Mesodermal cell (in vitro differentiated cells): Measurements from ENCODE around the gene TSSC4.
A peak's percentile ranks its signal among the peaks of the same experiment; 100 is the strongest.

Experiments
- H3K27ac ChIP-seq: 2 replicates; pipeline ENCODE4 v1.7.0; 2013; ENCODE audit warnings: mild to moderate bottlenecking, low read depth, low read length, moderate library complexity; ENCODE audit not compliant: severe bottlenecking
- H3K36me3 ChIP-seq: 2 replicates; pipeline ENCODE4 v1.7.1; 2013; ENCODE audit warnings: mild to moderate bottlenecking, low read length, moderate library complexity; ENCODE audit not compliant: control insufficient read depth, insufficient read depth
- H3K4me1 ChIP-seq: one replicate; pipeline ENCODE4 v1.7.1; 2013; ENCODE audit warnings: mild to moderate bottlenecking, low read length; ENCODE audit not compliant: insufficient read depth, control insufficient read depth, poor library complexity, severe bottlenecking
- H3K4me3 ChIP-seq: 2 replicates; pipeline ENCODE4 v1.7.0; 2013; ENCODE audit warnings: low read length, control low read depth, mild to moderate bottlenecking; ENCODE audit not compliant: insufficient read depth, poor library complexity, severe bottlenecking; ENCODE audit errors: extremely low read depth
- H3K9me3 ChIP-seq: 2 replicates; pipeline ENCODE4 v1.7.1; 2013; ENCODE audit warnings: mild to moderate bottlenecking, low read length, moderate library complexity; ENCODE audit not compliant: control insufficient read depth
- WGBS, 2 experiments: methylation state at CpG; one replicate each; pipeline ENCODE4 v1.1.5; 2013; ENCODE audit warnings: missing lambda C conversion rate in 2 of 2; ENCODE audit not compliant: insufficient coverage in 2 of 2; 5-methylcytosine and 5-hydroxymethylcytosine counted together

TSSC4 gene

DNA sequence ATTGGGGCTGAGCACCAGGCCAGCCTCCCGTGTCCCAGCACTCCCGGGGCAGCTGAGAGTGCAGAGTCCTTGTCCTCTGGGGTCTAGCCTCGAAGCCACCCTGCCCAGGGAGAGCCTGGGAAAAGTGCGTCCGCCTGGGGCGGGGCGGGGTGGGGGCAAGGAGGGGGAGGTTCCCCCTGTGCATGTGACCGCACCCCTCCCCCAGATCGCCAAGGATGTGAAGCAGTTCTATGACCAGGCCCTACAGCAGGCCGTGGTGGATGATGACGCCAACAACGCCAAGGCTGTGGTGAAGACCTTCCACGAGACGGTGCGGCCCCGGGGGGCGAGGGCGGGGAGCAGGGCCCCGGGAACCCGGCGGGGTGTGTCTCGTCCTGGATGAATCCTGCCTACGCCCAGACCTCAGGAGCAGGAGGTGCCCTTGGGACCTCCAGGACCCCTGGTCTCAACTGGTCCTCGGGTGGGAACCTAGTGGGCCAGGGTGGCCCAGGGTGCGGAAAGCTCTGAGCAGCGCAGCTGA, 5.3 kb upstream of the TSSC4 start:
- Histone ChIP-seq H3K27ac (no peak overlapping the region), H3K9me3 (no peaks in the 10 kb centered on the region), H3K4me3 (no peak overlapping the region), H3K36me3 (peaks cover 63% of the 10 kb centered on the region), H3K4me1 (peaks cover 13% of the 10 kb centered on the region)
- WGBS, 2 experiments, result 97 to 99% methylated on average over 21 to 25 of the region's 26 CpGs

DNA sequence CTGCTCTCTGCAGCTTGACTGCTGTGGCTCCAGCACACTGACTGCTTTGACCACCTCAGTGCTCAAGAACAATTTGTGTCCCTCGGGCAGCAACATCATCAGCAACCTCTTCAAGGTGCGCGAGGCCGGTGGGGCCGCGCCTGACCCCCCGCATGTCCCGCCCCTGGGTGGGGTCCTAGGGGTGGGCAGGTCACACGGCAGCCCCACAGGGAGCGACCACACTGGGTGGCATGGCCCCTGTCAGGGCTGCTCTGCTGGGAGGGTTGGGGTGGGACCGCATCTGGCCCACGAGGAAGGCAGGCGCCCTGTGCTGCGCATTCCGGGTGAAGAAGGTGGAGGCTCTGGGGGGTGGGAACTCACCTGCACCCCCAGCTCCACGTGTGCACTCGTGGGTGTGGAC, 4.7 kb upstream of the TSSC4 start:
- Histone ChIP-seq H3K4me1 (peaks cover 9% of the 10 kb centered on the region), H3K4me3 (no peak overlapping the region), H3K27ac (no peak overlapping the region), H3K9me3 (no peaks in the 10 kb centered on the region), H3K36me3 (peaks cover 63% of the 10 kb centered on the region)
- 96 to 98% methylated on average over 6 to 9 of the region's 17 CpGs for WGBS, 2 experiments

DNA sequence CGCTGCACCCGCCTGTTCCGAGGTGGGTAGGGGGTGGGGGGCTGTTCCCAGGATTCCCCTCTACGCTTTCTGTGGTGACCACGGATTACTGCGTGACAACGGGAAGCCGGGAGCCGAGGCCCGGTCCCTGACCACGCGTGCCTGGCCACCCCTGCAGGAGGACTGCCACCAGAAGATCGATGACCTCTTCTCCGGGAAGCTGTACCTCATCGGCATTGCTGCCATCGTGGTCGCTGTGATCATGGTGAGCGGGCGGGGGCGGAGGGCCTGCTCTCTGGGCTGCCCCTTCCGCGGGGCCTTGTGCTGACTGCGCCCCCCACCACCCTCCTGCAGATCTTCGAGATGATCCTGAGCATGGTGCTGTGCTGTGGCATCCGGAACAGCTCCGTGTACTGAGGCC, 4.1 kb upstream of the TSSC4 start:
- Histone ChIP-seq H3K9me3 (no peaks in the 10 kb centered on the region), H3K27ac (no peak overlapping the region), H3K36me3 (peaks cover 63% of the 10 kb centered on the region), H3K4me3 (no peak overlapping the region), H3K4me1 (peaks cover 10% of the 10 kb centered on the region)
- 96 to 97% methylated on average over 22 to 26 of the region's 26 CpGs for WGBS, 2 experiments

DNA sequence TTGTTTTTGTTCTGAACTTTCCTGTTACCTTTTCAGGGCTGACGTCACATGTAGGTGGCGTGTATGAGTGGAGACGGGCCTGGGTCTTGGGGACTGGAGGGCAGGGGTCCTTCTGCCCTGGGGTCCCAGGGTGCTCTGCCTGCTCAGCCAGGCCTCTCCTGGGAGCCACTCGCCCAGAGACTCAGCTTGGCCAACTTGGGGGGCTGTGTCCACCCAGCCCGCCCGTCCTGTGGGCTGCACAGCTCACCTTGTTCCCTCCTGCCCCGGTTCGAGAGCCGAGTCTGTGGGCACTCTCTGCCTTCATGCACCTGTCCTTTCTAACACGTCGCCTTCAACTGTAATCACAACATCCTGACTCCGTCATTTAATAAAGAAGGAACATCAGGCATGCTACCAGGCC, 3.5 kb upstream of the TSSC4 start:
- H3K4me1 ChIP-seq, result peaks cover 14% of the 10 kb centered on the region
- peaks cover 65% of the 10 kb centered on the region for H3K36me3 ChIP-seq
- no peaks in the 10 kb centered on the region for H3K9me3 ChIP-seq
- no peak overlapping the region for H3K4me3 ChIP-seq
- 89 to 91% methylated on average over 11 to 12 of the region's 12 CpGs for WGBS, 2 experiments
- H3K27ac ChIP-seq, result no peak overlapping the region

DNA sequence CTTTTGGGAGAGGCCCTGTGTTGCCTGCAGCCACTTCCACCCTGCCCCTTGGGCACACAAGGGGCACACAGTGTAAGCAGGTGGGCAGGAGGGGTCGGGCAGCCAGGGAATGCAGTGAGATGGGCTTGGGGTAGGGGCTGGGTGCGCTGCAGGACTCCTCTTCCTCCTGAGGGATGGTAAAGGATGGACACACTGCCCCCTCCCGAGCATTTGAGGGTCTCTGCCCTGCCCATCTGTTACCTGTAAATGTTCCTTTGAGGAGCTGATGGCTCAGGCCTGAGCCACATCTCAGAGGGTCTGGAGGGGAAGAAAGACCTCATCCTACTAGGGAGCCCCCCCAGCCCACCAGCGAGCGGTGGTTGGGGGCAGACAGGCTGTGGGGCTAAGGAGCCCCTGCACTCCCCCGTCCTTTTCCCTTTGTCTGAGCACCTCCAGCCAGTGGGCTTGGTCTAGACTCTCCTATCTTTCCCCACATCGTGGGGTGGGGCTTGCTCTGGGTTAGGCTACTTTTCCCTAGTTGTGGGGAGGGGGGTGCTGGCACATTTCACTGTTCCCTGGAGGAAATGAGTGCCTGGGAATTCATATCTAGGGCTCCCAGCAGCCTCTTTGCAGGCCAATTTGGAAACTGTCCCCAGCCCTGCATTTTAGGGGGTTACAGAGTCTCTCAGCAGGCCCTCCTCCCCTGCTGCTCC, 1.7 kb upstream of the TSSC4 start:
- Histone ChIP-seq H3K9me3 (no peaks in the 10 kb centered on the region), H3K36me3 (peaks cover 63% of the 10 kb centered on the region), H3K27ac (peak overlapping the region; percentile 98), H3K4me1 (peaks cover 16% of the 10 kb centered on the region), H3K4me3 (peak overlapping the region; percentile 52)
- WGBS, 2 experiments, result 89 to 100% methylated on average over 1 to 4 of the region's 7 CpGs

DNA sequence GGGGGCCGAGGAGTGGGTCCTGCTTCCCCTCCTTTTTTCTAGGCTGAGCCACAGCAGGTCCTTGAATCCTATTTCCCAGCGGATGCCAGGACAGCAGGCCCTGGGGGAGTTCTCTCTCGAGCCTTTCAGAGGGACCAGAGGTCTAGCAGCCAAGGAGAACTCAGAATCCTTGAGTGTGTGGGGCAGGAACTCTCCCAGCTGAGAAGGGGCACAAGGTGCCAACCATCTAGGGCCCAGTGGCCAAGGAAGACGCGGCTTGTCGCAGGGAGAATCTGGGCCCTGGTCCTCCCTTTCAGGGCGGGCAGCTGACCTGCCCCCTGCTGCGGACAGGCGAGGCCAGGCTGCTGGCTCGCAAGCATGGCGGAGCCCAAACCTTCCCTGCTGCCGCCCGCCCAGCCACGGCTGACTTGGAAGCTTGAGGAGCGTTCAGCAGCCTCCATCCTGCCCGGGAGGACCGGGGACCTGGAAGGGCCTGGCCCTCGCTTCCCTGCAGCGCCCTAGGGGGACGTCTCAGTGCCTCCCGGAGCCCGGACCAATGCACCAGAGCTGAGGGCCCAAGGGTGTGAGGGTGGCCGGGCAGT, 972 bp upstream of the TSSC4 start:
- Histone ChIP-seq H3K4me1 (peaks cover 16% of the 10 kb centered on the region), H3K36me3 (peaks cover 63% of the 10 kb centered on the region), H3K9me3 (no peaks in the 10 kb centered on the region), H3K4me3 (peak overlapping the region; percentile 52), H3K27ac (peak overlapping the region; percentile 98)
- WGBS, 2 experiments, result 73 to 79% methylated on average over 22 to 23 of the region's 23 CpGs

DNA sequence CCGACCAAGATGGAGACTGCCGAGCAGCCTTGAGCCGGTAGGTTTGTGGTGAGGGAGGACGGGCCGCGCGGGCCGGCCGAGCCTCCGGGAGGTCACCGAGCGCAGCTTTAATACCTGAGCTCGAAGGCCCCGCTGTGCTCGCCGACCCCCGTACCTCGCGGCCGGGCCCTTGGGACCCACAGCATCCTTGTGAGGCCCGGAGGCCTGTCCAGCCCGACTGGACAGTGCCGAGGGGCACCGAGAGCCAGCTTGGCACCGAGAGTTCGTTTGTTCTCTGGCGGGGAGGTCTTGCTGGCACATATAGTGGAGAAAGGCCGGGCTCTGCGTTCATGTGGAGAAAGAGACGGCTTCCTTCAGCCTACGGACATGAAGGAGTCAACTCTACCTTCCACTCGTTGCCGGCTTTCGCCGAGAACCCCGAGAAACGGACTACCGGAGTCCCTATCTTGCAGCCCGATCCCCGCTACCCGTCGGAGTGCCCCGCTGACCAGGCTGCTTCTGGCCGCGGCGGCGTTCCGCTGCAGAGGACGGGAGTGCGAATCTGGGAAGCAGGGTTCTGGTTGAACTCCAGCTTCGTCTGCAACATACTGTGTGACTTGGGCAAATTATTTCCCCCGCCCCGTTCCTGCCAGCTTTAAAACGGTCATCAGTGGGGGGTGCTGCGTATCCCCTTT, 349 bp downstream of the TSSC4 start:
- Histone ChIP-seq H3K27ac (peak overlapping the region; percentile 78), H3K9me3 (no peaks in the 10 kb centered on the region), H3K4me1 (peaks cover 16% of the 10 kb centered on the region), H3K36me3 (peaks cover 53% of the 10 kb centered on the region), H3K4me3 (peak overlapping the region; percentile 98)
- 0 to 1% methylated on average over 50 to 54 of the region's 55 CpGs for WGBS, 2 experiments

DNA sequence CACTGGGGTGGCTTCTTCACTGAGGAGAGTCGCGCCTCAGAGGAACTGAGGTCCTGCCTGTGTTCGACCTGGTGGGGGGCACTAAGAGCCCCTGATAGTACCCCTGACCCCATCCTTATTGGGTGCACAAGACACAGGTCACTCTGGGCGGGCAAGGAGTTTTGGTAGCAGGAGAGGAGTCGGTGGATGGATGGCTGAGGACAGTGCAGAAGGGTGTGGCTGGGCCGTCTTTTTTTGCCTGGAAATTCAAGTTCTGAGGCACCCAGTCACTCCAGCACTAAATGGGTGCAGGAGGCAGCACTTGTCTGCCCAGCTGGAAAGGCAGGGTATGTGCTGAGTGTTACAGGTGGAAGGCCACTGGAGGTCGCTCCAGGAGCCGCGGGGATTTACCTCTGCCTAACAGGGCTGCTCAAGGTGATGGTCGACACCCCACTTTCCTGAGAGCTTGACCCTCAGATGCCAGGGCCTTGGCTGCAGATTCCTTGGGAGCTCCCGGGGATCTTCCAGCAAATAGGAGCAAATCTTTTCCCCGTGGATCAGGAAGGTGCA, 960 bp downstream of the TSSC4 start:
- 59 to 60% methylated on average over 10 to 11 of the region's 12 CpGs for WGBS, 2 experiments
- H3K27ac ChIP-seq, result peak overlapping the region; percentile 78
- H3K4me3 ChIP-seq, result peak overlapping the region; percentile 98
- no peaks in the 10 kb centered on the region for H3K9me3 ChIP-seq
- peaks cover 16% of the 10 kb centered on the region for H3K4me1 ChIP-seq
- peaks cover 46% of the 10 kb centered on the region for H3K36me3 ChIP-seq

DNA sequence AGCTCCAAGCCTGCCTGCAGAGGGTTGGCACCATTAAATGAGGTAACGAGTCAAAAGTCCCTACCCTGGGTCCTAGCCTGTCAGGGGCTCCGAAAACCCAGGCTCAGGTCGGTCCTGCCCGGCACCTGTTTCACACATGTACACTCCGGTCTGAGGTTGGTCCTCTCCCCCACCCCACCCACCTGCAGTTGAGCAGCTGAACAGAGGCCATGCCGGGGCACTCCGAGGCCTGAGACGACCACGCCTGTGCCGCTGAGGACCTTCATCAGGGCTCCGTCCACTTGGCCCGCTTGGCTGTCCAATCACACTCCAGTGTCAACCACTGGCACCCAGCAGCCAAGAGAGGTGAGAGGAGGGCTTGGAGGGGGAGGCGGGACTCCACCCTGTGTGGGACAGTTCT, 1.6 kb downstream of the TSSC4 start:
- Histone ChIP-seq H3K4me3 (peak overlapping the region; percentile 98), H3K9me3 (no peaks in the 10 kb centered on the region), H3K4me1 (peaks cover 16% of the 10 kb centered on the region), H3K36me3 (peaks cover 41% of the 10 kb centered on the region), H3K27ac (no peak overlapping the region)
- 89 to 96% methylated on average over 7 to 12 of the region's 13 CpGs for WGBS, 2 experiments

DNA sequence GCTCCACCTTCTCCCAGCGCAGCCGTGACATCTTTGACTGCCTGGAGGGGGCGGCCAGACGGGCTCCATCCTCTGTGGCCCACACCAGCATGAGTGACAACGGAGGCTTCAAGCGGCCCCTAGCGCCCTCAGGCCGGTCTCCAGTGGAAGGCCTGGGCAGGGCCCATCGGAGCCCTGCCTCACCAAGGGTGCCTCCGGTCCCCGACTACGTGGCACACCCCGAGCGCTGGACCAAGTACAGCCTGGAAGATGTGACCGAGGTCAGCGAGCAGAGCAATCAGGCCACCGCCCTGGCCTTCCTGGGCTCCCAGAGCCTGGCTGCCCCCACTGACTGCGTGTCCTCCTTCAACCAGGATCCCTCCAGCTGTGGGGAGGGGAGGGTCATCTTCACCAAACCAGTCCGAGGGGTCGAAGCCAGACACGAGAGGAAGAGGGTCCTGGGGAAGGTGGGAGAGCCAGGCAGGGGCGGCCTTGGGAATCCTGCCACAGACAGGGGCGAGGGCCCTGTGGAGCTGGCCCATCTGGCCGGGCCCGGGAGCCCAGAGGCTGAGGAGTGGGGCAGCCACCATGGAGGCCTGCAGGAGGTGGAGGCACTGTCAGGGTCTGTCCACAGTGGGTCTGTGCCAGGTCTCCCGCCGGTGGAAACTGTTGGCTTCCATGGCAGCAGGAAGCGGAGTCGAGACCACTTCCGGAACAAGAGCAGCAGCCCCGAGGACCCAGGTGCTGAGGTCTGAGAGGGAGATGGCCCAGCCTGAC, 2.5 kb downstream of the TSSC4 start:
- H3K4me1 ChIP-seq, result peaks cover 16% of the 10 kb centered on the region
- H3K4me3 ChIP-seq, result no peak overlapping the region
- 91 to 95% methylated on average over 23 to 25 of the region's 31 CpGs for WGBS, 2 experiments

More for the DNA sequence above, 2.5 kb downstream of the TSSC4 start:
- Histone ChIP-seq H3K27ac (no peak overlapping the region), H3K36me3 (peaks cover 34% of the 10 kb centered on the region), H3K9me3 (no peaks in the 10 kb centered on the region)
